ENCODE measurements around the gene INPP4B. TPM values are rescaled to one million over a fixed set of nuclear protein-coding genes. Genes with fewer than 3 reads are reported as not detected.

Gene INPP4B
- total RNA-seq, 1 experiment from 2014 or later, result 17.6 TPM

- no peaks in the 10 kb centered on the region for H3K36me3 Mint-ChIP-seq (ENCODE audit: insufficient read depth, unreplicated experiment)
- no peaks in the 10 kb centered on the region for H3K9me3 Mint-ChIP-seq (ENCODE audit: unreplicated experiment)
- no peak overlapping the region for H3K27ac Mint-ChIP-seq (ENCODE audit: low read depth, unreplicated experiment)
- no TSS peak for BruUV-seq (replicated peaks)
- H3K27me3 Mint-ChIP-seq (ENCODE audit: insufficient read depth, unreplicated experiment), result no peaks in the 10 kb centered on the region
- intact Hi-C loops (cut with micrococcal nuclease), result no loop called here
- ChIA-PET CTCF (no interaction called here), POLR2A (no interaction called here)
- no peak for DNase-seq (ENCODE audit: unreplicated experiment)
- TF ChIP-seq, protein P1, sequence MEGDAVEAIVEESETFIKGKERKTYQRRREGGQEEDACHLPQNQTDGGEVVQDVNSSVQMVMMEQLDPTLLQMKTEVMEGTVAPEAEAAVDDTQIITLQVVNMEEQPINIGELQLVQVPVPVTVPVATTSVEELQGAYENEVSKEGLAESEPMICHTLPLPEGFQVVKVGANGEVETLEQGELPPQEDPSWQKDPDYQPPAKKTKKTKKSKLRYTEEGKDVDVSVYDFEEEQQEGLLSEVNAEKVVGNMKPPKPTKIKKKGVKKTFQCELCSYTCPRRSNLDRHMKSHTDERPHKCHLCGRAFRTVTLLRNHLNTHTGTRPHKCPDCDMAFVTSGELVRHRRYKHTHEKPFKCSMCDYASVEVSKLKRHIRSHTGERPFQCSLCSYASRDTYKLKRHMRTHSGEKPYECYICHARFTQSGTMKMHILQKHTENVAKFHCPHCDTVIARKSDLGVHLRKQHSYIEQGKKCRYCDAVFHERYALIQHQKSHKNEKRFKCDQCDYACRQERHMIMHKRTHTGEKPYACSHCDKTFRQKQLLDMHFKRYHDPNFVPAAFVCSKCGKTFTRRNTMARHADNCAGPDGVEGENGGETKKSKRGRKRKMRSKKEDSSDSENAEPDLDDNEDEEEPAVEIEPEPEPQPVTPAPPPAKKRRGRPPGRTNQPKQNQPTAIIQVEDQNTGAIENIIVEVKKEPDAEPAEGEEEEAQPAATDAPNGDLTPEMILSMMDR (IDR thresholded peaks at IDR 0.05; ENCODE audit: unreplicated experiment), result no peak
- H3K4me1 Mint-ChIP-seq (ENCODE audit: insufficient read depth, unreplicated experiment), result no peaks in the 10 kb centered on the region
- H3K4me3 Mint-ChIP-seq (ENCODE audit: unreplicated experiment), result no peak overlapping the region
Observed at GRCh38 chr4:142465526-142465925, 380.6 kb downstream of the INPP4B start.

GRCh38 chr4:142463206-142463605 is 382.9 kb downstream of the INPP4B start:
- Mint-ChIP-seq H3K4me1 (ENCODE audit: insufficient read depth, unreplicated experiment) (no peaks in the 10 kb centered on the region), H3K27me3 (ENCODE audit: insufficient read depth, unreplicated experiment) (no peaks in the 10 kb centered on the region), H3K36me3 (ENCODE audit: insufficient read depth, unreplicated experiment) (no peaks in the 10 kb centered on the region), H3K4me3 (ENCODE audit: unreplicated experiment) (no peak overlapping the region), H3K9me3 (ENCODE audit: unreplicated experiment) (no peaks in the 10 kb centered on the region), H3K27ac (ENCODE audit: low read depth, unreplicated experiment) (no peak overlapping the region)
- DNase-seq (ENCODE audit: unreplicated experiment), result no peak
- CTCF ChIA-PET, result no interaction called here
- no TSS peak for BruUV-seq (replicated peaks)
- TF ChIP-seq, protein P1 (IDR thresholded peaks at IDR 0.05; ENCODE audit: unreplicated experiment), result no peak
- POLR2A ChIA-PET, result interaction anchor here (0.8 to 1.2 kb wide), 2 partner anchors 12 to 57 kb away, joined by 3 read pairs; no protein-coding TSS in a partner anchor
- intact Hi-C loops (cut with micrococcal nuclease), result no loop called here

DNA sequence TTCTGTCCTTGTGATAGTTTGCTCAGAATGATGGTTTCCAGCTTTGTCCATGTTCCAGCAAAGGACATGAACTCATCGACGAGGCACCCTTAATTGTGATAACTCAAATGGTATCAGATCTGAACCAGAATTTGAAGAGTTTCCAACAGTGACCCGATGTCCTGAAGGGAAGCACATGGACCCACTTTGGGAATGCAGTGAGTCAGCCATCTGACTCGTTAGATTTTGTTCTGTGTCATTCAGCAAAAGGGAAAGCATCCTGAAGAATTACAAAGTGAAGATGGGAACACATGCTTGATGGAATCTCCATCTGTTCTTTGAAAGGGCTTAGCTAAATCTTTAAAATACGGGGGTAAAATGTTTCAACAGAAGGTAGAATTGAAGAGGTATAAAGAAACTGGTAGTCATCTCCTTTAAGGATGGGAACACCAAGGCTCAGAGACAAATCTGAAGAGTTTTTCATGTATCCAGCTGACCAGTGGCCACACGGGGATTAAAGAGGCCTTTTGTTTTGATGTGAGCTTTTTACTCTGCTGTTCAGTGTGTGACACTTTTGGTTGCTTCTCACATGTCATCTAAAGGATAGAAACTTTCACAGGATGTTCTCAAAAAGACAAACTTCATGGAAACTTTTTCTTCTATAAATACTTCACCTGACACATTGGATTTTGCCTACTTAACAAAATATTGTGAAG is 393.8 kb downstream of the INPP4B start:
- no peak overlapping the region for H3K4me3 Mint-ChIP-seq (ENCODE audit: unreplicated experiment)
- H3K9me3 Mint-ChIP-seq (ENCODE audit: unreplicated experiment), result peaks cover 7% of the 10 kb centered on the region
- no peaks in the 10 kb centered on the region for H3K36me3 Mint-ChIP-seq (ENCODE audit: insufficient read depth, unreplicated experiment)
- H3K27ac Mint-ChIP-seq (ENCODE audit: low read depth, unreplicated experiment), result no peak overlapping the region
- peaks cover 6% of the 10 kb centered on the region for H3K4me1 Mint-ChIP-seq (ENCODE audit: insufficient read depth, unreplicated experiment)
- ChIA-PET CTCF (no interaction called here), POLR2A (interaction anchor here (0.9 kb wide), 1 partner anchor 24 kb away, joined by 3 read pairs; no protein-coding TSS in a partner anchor)
- H3K27me3 Mint-ChIP-seq (ENCODE audit: insufficient read depth, unreplicated experiment), result no peaks in the 10 kb centered on the region
- no peak for DNase-seq (ENCODE audit: unreplicated experiment)
- intact Hi-C loops (cut with micrococcal nuclease), result no loop called here
- TF ChIP-seq, protein P1 (IDR thresholded peaks at IDR 0.05; ENCODE audit: unreplicated experiment), result no peak
- BruUV-seq (replicated peaks), result no TSS peak

GRCh38 chr4:142449771-142450373 is 396.2 kb downstream of the INPP4B start:
- H3K4me3 Mint-ChIP-seq (ENCODE audit: unreplicated experiment), result no peak overlapping the region

More at GRCh38 chr4:142449771-142450373, 396.2 kb downstream of the INPP4B start:
- TF ChIP-seq, protein P1 (IDR thresholded peaks at IDR 0.05; ENCODE audit: unreplicated experiment), result no peak
- Mint-ChIP-seq H3K27me3 (ENCODE audit: insufficient read depth, unreplicated experiment) (no peaks in the 10 kb centered on the region), H3K9me3 (ENCODE audit: unreplicated experiment) (no peaks in the 10 kb centered on the region), H3K4me1 (ENCODE audit: insufficient read depth, unreplicated experiment) (peaks cover 6% of the 10 kb centered on the region), H3K27ac (ENCODE audit: low read depth, unreplicated experiment) (no peak overlapping the region), H3K36me3 (ENCODE audit: insufficient read depth, unreplicated experiment) (no peaks in the 10 kb centered on the region)
- no peak for DNase-seq (ENCODE audit: unreplicated experiment)
- POLR2A ChIA-PET, result no interaction called here
- CTCF ChIA-PET, result no interaction called here
- intact Hi-C loops (cut with micrococcal nuclease), result no loop called here
- no TSS peak for BruUV-seq (replicated peaks)
